Gastrocnemius medialis (tissue), 4 donors: ENCODE data around the gene CLNK.

ENCODE experiments used
- CTCF ChIP-seq, 5 experiments: fragments of 450-650 bp in 3 of 5; fragments of 200-600 bp in 2 of 5; sonication (generic) in 2 of 5; IDR thresholded peaks in 4 of 5; conservative IDR thresholded peaks in 1 of 5; 1 replicate in 4 of 5; 2 replicates in 1 of 5; pipeline ENCODE4 v1.5.1; 2016 to 2019; ENCODE audit warnings: antibody characterized with exemption in 5 of 5, mild to moderate bottlenecking in 3 of 5, moderate library complexity in 3 of 5
- POLR2A ChIP-seq, 2 donors: fragments of 450-650 bp; IDR thresholded peaks; one replicate each; pipeline ENCODE4 v1.6.1; 2017; ENCODE audit warnings: antibody characterized with exemption in 2 of 2, mild to moderate bottlenecking in 2 of 2, moderate library complexity in 2 of 2

GRCh38 chr4:10607206-10607605 lies 77.4 kb downstream of the CLNK start:
- no peak for TF ChIP-seq CTCF (IDR thresholded peaks at IDR 0.05 in 4 of 5, conservative IDR thresholded peaks at IDR 0.05 in 1 of 5)
- no peak for TF ChIP-seq POLR2A (IDR thresholded peaks at IDR 0.05)
